HUES48 (cell line): ENCODE data around the gene CNGB1.
A peak's percentile ranks its signal among the peaks of the same experiment; 100 is the strongest.
"Not testable (repeated sequence)": the region's sequence is repeated elsewhere in the genome, so short reads cannot be mapped to it uniquely, and the experiment has no call there.

Experiments
- H3K27ac ChIP-seq: one replicate; pipeline ENCODE4 v1.7.0; 2013; ENCODE audit warnings: low read depth, low read length, inconsistent platforms
- H3K27me3 ChIP-seq: 2 replicates; pipeline ENCODE4 v1.6.1; 2013; ENCODE audit warnings: mild to moderate bottlenecking, low read length; ENCODE audit not compliant: control insufficient read depth, insufficient read depth
- H3K36me3 ChIP-seq: 2 replicates; pipeline ENCODE4 v1.6.1; 2013; ENCODE audit warnings: low read length; ENCODE audit not compliant: control insufficient read depth, insufficient read depth
- H3K4me1 ChIP-seq: 2 replicates; pipeline ENCODE4 v1.6.1; 2013; ENCODE audit warnings: mild to moderate bottlenecking, low read length; ENCODE audit not compliant: control insufficient read depth, insufficient read depth
- H3K4me3 ChIP-seq: 2 replicates; pipeline ENCODE4 v1.5.1; 2013; ENCODE audit warnings: mild to moderate bottlenecking, low read depth, low read length
- H3K9ac ChIP-seq: 2 replicates; pipeline ENCODE4 v1.6.1; 2013; ENCODE audit warnings: mild to moderate bottlenecking, low read depth, low read length, moderate library complexity
- H3K9me3 ChIP-seq: 2 replicates; pipeline ENCODE4 v1.6.1; 2013; ENCODE audit warnings: low read length; ENCODE audit not compliant: control insufficient read depth, insufficient read depth

CNGB1 gene

DNA sequence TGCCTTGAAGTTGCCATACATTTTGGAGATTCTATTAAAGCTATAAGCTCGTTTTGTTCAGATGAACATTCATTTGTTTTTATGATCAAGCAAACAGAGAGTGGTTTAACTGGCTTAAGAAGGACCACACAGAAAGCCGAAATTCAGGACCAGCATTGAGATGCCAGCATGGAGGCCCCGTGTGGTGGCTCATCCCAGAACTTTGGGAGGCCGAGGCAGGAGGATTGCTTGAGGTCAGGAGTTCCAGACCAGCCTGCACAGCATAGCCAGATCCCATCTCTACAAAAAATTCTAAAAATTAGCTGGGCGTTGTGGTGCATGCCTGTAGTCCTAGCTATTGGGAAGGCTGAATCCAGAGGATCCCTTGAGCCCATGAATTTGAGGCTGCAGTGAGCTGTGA is 122.7 kb downstream of the CNGB1 start:
- H3K27me3 ChIP-seq = no peaks in the 10 kb centered on the region

DNA sequence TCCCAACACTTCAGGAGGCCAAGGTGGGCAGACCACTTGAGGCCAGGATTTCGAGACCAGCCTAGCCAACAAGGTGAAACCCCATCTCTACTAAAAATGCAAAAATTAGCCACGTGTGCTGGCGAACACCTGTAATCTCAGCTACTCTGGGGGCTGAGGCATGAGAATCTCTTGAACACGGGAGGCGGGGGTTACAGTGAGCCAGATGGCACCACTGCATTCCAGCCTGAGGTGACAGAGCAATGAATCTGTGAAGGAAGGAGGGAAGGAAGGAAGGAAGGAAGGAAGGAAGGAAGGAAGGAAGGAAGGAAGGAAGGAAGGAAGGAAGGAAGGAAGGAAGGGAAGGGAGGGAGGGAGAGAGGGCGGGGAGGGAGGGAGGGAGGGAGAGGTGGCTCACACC is 124.0 kb downstream of the CNGB1 start:
- Histone ChIP-seq H3K4me3 (peak overlapping the region; percentile 28), H3K27ac (peak overlapping the region; percentile 80), H3K4me1 (peaks cover 30% of the 10 kb centered on the region)
- not testable (repeated sequence) for H3K36me3 ChIP-seq, H3K9me3 ChIP-seq, H3K9ac ChIP-seq, H3K27me3 ChIP-seq

More for the DNA sequence above, 122.7 kb downstream of the CNGB1 start:
- Histone ChIP-seq H3K27ac (no peak overlapping the region), H3K36me3 (no peaks in the 10 kb centered on the region), H3K9me3 (no peaks in the 10 kb centered on the region), H3K4me1 (peaks cover 25% of the 10 kb centered on the region), H3K9ac (no peak overlapping the region), H3K4me3 (no peak overlapping the region)

- H3K27ac ChIP-seq = peak overlapping the region; percentile 80
- no peaks in the 10 kb centered on the region for H3K36me3 ChIP-seq
- H3K4me1 ChIP-seq = peaks cover 30% of the 10 kb centered on the region
- no peaks in the 10 kb centered on the region for H3K27me3 ChIP-seq
- peak overlapping the region; percentile 2; the same call in 1 of the 2 replicates for H3K9ac ChIP-seq
- H3K9me3 ChIP-seq = no peaks in the 10 kb centered on the region
- H3K4me3 ChIP-seq = peak overlapping the region; percentile 28
Observed at GRCh38 chr16:57846078-57846697, 124.7 kb downstream of the CNGB1 start.

- H3K36me3 ChIP-seq = no peaks in the 10 kb centered on the region
- H3K9ac ChIP-seq = no peak overlapping the region
- no peak overlapping the region for H3K27ac ChIP-seq
- H3K27me3 ChIP-seq = no peaks in the 10 kb centered on the region
- no peaks in the 10 kb centered on the region for H3K9me3 ChIP-seq
- peaks cover 30% of the 10 kb centered on the region for H3K4me1 ChIP-seq
- H3K4me3 ChIP-seq = no peak overlapping the region
Observed at GRCh38 chr16:57845115-57845514, 125.8 kb downstream of the CNGB1 start.

GRCh38 chr16:57844416-57845030 is 126.4 kb downstream of the CNGB1 start:
- H3K4me1 ChIP-seq = peaks cover 30% of the 10 kb centered on the region
- no peak overlapping the region for H3K27ac ChIP-seq
- H3K36me3 ChIP-seq = no peaks in the 10 kb centered on the region
- H3K4me3 ChIP-seq = no peak overlapping the region
- no peaks in the 10 kb centered on the region for H3K27me3 ChIP-seq
- H3K9me3 ChIP-seq = no peaks in the 10 kb centered on the region
- no peak overlapping the region for H3K9ac ChIP-seq

GRCh38 chr16:57843400-57843799 is 127.5 kb downstream of the CNGB1 start:
- Histone ChIP-seq H3K9me3 (no peaks in the 10 kb centered on the region), H3K4me1 (peaks cover 25% of the 10 kb centered on the region), H3K27me3 (no peaks in the 10 kb centered on the region), H3K4me3 (no peak overlapping the region), H3K9ac (no peak overlapping the region), H3K27ac (no peak overlapping the region), H3K36me3 (no peaks in the 10 kb centered on the region)

- Histone ChIP-seq H3K36me3 (no peaks in the 10 kb centered on the region), H3K4me1 (peaks cover 29% of the 10 kb centered on the region), H3K9ac (no peak overlapping the region), H3K27me3 (no peaks in the 10 kb centered on the region), H3K9me3 (no peaks in the 10 kb centered on the region), H3K27ac (no peak overlapping the region), H3K4me3 (no peak overlapping the region)
Observed at GRCh38 chr16:57842601-57843000, 128.3 kb downstream of the CNGB1 start.

DNA sequence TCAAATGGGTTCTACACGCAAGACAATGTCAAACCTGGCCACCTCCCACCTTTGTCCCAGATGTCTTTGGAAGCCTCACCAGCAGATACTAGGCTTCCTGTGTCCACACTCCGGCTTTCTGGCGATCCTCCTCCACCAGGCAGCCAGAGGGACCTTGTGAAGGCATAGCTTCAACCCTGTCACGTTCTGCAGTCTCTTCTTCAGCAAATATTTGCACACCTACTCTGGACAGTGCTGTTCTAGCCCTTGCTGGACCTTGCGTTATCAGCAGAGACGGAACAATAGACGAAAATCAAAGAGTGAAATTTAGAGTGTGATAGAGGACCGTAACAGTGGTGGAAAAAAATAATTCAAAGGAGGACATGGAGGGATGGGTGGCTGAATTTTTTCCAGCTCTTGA is 130.1 kb downstream of the CNGB1 start:
- Histone ChIP-seq H3K36me3 (no peaks in the 10 kb centered on the region), H3K9ac (no peak overlapping the region), H3K27ac (no peak overlapping the region), H3K9me3 (no peaks in the 10 kb centered on the region), H3K4me3 (no peak overlapping the region), H3K27me3 (no peaks in the 10 kb centered on the region), H3K4me1 (peaks cover 24% of the 10 kb centered on the region)

GRCh38 chr16:57838161-57838560 is 132.8 kb downstream of the CNGB1 start:
- Histone ChIP-seq H3K9me3 (no peaks in the 10 kb centered on the region), H3K9ac (no peak overlapping the region), H3K36me3 (no peaks in the 10 kb centered on the region), H3K4me3 (no peak overlapping the region), H3K4me1 (peaks cover 21% of the 10 kb centered on the region), H3K27me3 (no peaks in the 10 kb centered on the region), H3K27ac (no peak overlapping the region)

DNA sequence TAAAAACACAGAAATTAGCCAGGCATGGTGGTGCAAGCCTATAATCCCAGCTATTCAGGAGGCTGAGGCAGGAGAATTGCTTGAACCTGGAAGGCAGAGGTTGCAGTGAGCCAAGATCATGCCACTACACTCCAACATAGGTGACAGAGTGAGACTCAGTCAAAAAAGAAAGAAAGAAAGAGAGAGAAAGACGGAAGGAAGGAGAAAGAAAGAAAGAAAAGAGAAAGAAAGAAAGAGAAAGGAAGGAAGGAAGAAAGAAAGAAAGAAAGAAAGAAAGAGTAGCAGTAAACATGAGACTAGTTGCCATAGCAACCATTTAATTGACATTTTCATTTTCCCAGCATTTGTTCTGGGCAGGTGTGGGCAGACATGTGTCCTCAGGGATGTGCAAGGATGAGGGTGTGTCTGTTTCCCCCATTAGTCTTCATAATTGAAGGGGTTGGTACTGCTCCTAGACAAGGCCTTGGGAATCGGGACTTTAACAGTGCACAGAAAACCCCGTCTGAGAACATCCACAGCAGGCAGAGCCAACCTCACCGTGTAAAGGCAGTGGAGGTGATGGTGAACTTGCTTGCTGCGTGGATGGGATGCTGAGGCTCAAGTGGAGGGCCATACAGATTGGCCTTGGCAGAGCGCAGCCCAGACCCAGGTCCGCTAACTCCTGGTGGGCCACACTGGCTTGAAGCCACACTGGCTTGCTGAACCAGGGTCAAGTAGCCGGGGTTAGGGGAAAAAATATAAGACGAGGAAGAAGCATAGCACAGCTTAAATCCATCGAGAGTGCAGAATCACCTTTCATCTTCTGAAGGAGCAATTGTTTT is 133.4 kb downstream of the CNGB1 start:
- Histone ChIP-seq H3K9ac (no peak overlapping the region), H3K27ac (no peak overlapping the region)

GRCh38 chr16:57835439-57835838 is 135.5 kb downstream of the CNGB1 start:
- not testable (repeated sequence) for H3K9me3 ChIP-seq, H3K4me3 ChIP-seq, H3K27me3 ChIP-seq, H3K9ac ChIP-seq, H3K27ac ChIP-seq, H3K36me3 ChIP-seq
- peaks cover 16% of the 10 kb centered on the region for H3K4me1 ChIP-seq

More for the DNA sequence above, 133.4 kb downstream of the CNGB1 start:
- Histone ChIP-seq H3K9me3 (no peaks in the 10 kb centered on the region), H3K36me3 (no peaks in the 10 kb centered on the region), H3K4me3 (no peak overlapping the region), H3K27me3 (no peaks in the 10 kb centered on the region), H3K4me1 (peaks cover 19% of the 10 kb centered on the region)
